Endothelial cell of umbilical vein (primary cell): ENCODE measurements around the gene KRT76. TPM values are rescaled to one million over a fixed set of nuclear protein-coding genes. Genes with fewer than 3 reads are reported as not detected.

ENCODE experiments used
- BruUV-seq: library from RNA; stranded (reverse); fragments of 400-500 nt; replicated peaks from 2 replicates; lab custom pipeline; 2021; lab: Mats Ljungman, UMichigan
- CTCF ChIA-PET: fragments of 300-600, 350-600 bp; sonication (Branson Sonifier 250); formaldehyde crosslinking; loops from one replicate; lab custom pipeline; 2021; ENCODE audit warnings: antibody characterized with exemption, inconsistent platforms; lab: Charles Lee
- POLR2A ChIA-PET: fragments of 300-600, 350-600 bp; sonication (Branson Sonifier 250); formaldehyde crosslinking; loops from one replicate; lab custom pipeline; 2021; ENCODE audit warnings: antibody characterized with exemption, inconsistent platforms; lab: Charles Lee
- DNase-seq: peaks from one replicate; pipeline ENCODE4 v3.0.0-alpha.2; 2011; ENCODE audit warnings: low read depth, low spot score
- FAIRE-seq: peaks from 2 replicates; lab custom pipeline; 2011; peaks lifted over from hg19 to GRCh38; lab: Jason Lieb, UNC
- H2AFZ ChIP-seq: 2 replicates; pipeline ENCODE4 v1.6.0; 2012; ENCODE audit warnings: low read depth, low read length, control low read depth, inconsistent platforms
- H3K27ac ChIP-seq: 2 replicates; pipeline ENCODE4 v1.5.1; 2011; ENCODE audit warnings: low read depth, mild to moderate bottlenecking, control low read depth, low read length, moderate library complexity; ENCODE audit not compliant: insufficient read depth
- H3K27me3 ChIP-seq, 2 experiments: 2 replicates each; pipeline versions ENCODE4 v1.6.0 to v1.6.1; 2011; ENCODE audit warnings: low read length in 2 of 2, mixed read lengths in 1 of 2; ENCODE audit not compliant: control insufficient read depth in 2 of 2, insufficient read depth in 2 of 2
- H3K36me3 ChIP-seq, 2 experiments: 2 replicates in 1 of 2; 3 replicates in 1 of 2; pipeline ENCODE4 v1.5.1; 2011; ENCODE audit warnings: low read length in 2 of 2, mild to moderate bottlenecking in 1 of 2, moderate library complexity in 1 of 2; ENCODE audit not compliant: control insufficient read depth in 2 of 2, insufficient read depth in 2 of 2; ENCODE audit errors: extremely low read depth in 1 of 2
- H3K4me1 ChIP-seq: 3 replicates; pipeline ENCODE4 v1.5.1; 2011; ENCODE audit warnings: mild to moderate bottlenecking, low read length; ENCODE audit not compliant: control insufficient read depth, insufficient read depth; ENCODE audit errors: extremely low read depth
- H3K4me2 ChIP-seq: 2 replicates; pipeline ENCODE4 v1.6.1; 2011; ENCODE audit warnings: low read length, control low read depth, mixed read lengths; ENCODE audit not compliant: insufficient read depth
- H3K4me3 ChIP-seq, 3 experiments: fragments of 200-600 bp in 1 of 3; sonication (generic), shearing (Covaris generic) in 1 of 3; replicated peaks in 1 of 3; 2 replicates each; pipeline ENCODE4 v1.5.1; 2011 to 2016; ENCODE audit warnings: control low read depth in 3 of 3, low read length in 3 of 3, mild to moderate bottlenecking in 2 of 3, inconsistent platforms in 1 of 3, low read depth in 1 of 3, moderate library complexity in 1 of 3; ENCODE audit not compliant: insufficient read depth in 1 of 3
- H3K79me2 ChIP-seq: 2 replicates; pipeline ENCODE4 v1.6.0; 2012; ENCODE audit warnings: low read length, inconsistent platforms; ENCODE audit not compliant: control insufficient read depth, insufficient read depth
- H3K9ac ChIP-seq: replicated peaks from 2 replicates; pipeline ENCODE3; 2011; ENCODE audit warnings: low read length, control low read depth; ENCODE audit not compliant: insufficient read depth; ENCODE audit errors: extremely low read depth
- H3K9me1 ChIP-seq: replicated peaks from 3 replicates; pipeline ENCODE4 v1.6.0; 2011; ENCODE audit warnings: mild to moderate bottlenecking, low read length; ENCODE audit not compliant: control insufficient read depth, insufficient read depth; ENCODE audit errors: extremely low read depth
- H3K9me3 ChIP-seq: replicated peaks from 2 replicates; pipeline ENCODE4 v1.5.1; 2012; ENCODE audit warnings: low read length, inconsistent platforms; ENCODE audit not compliant: control insufficient read depth, insufficient read depth
- H4K20me1 ChIP-seq: replicated peaks from 2 replicates; pipeline ENCODE3; 2011; ENCODE audit warnings: mild to moderate bottlenecking, low read length; ENCODE audit not compliant: control insufficient read depth, insufficient read depth; ENCODE audit errors: extremely low read depth
- EZH2 ChIP-seq: IDR thresholded peaks from 2 replicates; pipeline ENCODE4 v1.6.1; 2012; ENCODE audit warnings: borderline replicate concordance, low read depth, mild to moderate bottlenecking, moderate library complexity, low read length, inconsistent platforms; ENCODE audit not compliant: severe bottlenecking
- FOS ChIP-seq: IDR thresholded peaks from 2 replicates; pipeline ENCODE4 v1.6.1; 2011; ENCODE audit warnings: mild to moderate bottlenecking, low read length, moderate library complexity, borderline replicate concordance; ENCODE audit not compliant: insufficient read depth
- GATA2 ChIP-seq: IDR thresholded peaks from 2 replicates; pipeline ENCODE4 v1.7.0; 2011; ENCODE audit warnings: low read depth, mild to moderate bottlenecking, moderate library complexity, mixed read lengths, low read length; ENCODE audit not compliant: insufficient read length, insufficient read depth
- JUN ChIP-seq: IDR thresholded peaks from 2 replicates; pipeline ENCODE4 v1.6.1; 2011; ENCODE audit warnings: borderline replicate concordance, low read depth; ENCODE audit not compliant: insufficient read length, insufficient read depth
- MYC ChIP-seq: IDR thresholded peaks from one replicate; pipeline ENCODE4 v1.6.1; 2011; ENCODE audit warnings: mild to moderate bottlenecking, low read depth, low read length
- POLR2A ChIP-seq: IDR thresholded peaks from 2 replicates; pipeline ENCODE4 v1.6.1; 2012; ENCODE audit warnings: low read depth, mild to moderate bottlenecking, control low read depth, low read length
- POLR2AphosphoS5 ChIP-seq: IDR thresholded peaks from 2 replicates; pipeline ENCODE4 v1.6.1; 2012; ENCODE audit warnings: low read depth, mild to moderate bottlenecking, control low read depth, low read length, moderate library complexity; ENCODE audit not compliant: insufficient read depth
- dilution Hi-C: fragments of 300-500 bp; cut with MboI; formaldehyde crosslinking; loops from one replicate; pipeline ENCODE4 v1.15.0; 2019; ENCODE audit warnings: low sequenced_read_pairs; ENCODE audit not compliant: extremely low pct_ligation_motif_present
- intact Hi-C: fragments of 100-400 bp; cut with micrococcal nuclease; formaldehyde crosslinking; loops from one replicate; pipeline ENCODE4 v1.10.0; 2022
- polyA plus RNA-seq, 4 experiments: library from polyadenylated mRNA; depleted of rRNA in 3 of 4; stranded (reverse) in 3 of 4; unstranded in 1 of 4; fragments of >200 nt; gene quantifications; 2 replicates each; pipeline versions ENCODE4 v1.2.1 to v1.2.3, GENCODE V29; 2011 to 2012; ENCODE audit warnings: missing spikeins in 1 of 4
- total RNA-seq: library from RNA; stranded (reverse); gene quantifications from 2 replicates; pipeline ENCODE4 v1.2.3, GENCODE V29; 2021
- TF ChIP-seq, protein P1 (sequence below), 2 donors: IDR thresholded peaks; 1 replicate in 1 of 2; 2 replicates in 1 of 2; pipeline ENCODE4 v1.5.1; 2011; ENCODE audit warnings: low read length in 2 of 2, mild to moderate bottlenecking in 2 of 2, moderate library complexity in 2 of 2, control low read depth in 1 of 2, inconsistent platforms in 1 of 2, low read depth in 1 of 2; ENCODE audit not compliant: insufficient read depth in 1 of 2; ENCODE audit errors: extremely low read depth in 1 of 2
- TF ChIP-seq, protein P2 (sequence below): IDR thresholded peaks from 2 replicates; pipeline ENCODE4 v1.6.1; 2011; ENCODE audit not compliant: insufficient read depth, insufficient read length

The KRT76 gene
- total and polyA plus RNA-seq, 2 donors (not counting 3 experiments of a cell fraction or from before 2014, with no cell fraction given), result not detected

DNA sequence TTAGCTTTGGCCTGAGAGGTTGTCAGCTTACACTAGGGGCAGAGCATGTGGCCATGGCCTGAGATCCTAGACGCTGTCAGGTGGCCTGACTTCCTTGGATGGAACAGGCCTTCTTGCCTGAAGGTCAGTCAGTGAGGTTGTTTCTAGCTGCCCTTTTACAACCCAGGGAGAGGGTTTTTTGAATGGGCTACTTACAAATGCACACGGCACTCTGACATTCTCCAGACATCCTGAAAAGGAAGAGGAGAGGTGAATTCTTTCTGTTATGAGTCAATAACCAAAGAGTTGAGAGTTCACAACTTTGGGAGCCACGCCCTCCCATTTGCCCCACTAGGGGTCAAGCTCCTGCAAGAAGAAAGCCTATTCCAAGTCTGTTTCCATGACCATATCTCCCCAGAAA is 7.8 kb downstream of the KRT76 start:
- Histone ChIP-seq H3K4me3 (no peak overlapping the region), H2AFZ (no peak overlapping the region), H4K20me1 (no peaks in the 10 kb centered on the region), H3K4me2 (no peak overlapping the region), H3K9me1 (no peaks in the 10 kb centered on the region), H3K27me3 (peaks cover 0 to 6% of the 10 kb centered on the region in 2 experiments), H3K36me3 (no peaks in the 10 kb centered on the region), H3K27ac (no peak overlapping the region), H3K9ac (no peak overlapping the region), H3K4me1 (no peaks in the 10 kb centered on the region), H3K9me3 (no peaks in the 10 kb centered on the region), H3K79me2 (no peaks in the 10 kb centered on the region)
- BruUV-seq, result no TSS peak
- CTCF ChIA-PET, result no interaction called here
- no peak for TF ChIP-seq MYC
- no peak for TF ChIP-seq EZH2
- no peak for TF ChIP-seq GATA2
- no peak for TF ChIP-seq POLR2A
- no peak for TF ChIP-seq FOS
- TF ChIP-seq, protein P1, sequence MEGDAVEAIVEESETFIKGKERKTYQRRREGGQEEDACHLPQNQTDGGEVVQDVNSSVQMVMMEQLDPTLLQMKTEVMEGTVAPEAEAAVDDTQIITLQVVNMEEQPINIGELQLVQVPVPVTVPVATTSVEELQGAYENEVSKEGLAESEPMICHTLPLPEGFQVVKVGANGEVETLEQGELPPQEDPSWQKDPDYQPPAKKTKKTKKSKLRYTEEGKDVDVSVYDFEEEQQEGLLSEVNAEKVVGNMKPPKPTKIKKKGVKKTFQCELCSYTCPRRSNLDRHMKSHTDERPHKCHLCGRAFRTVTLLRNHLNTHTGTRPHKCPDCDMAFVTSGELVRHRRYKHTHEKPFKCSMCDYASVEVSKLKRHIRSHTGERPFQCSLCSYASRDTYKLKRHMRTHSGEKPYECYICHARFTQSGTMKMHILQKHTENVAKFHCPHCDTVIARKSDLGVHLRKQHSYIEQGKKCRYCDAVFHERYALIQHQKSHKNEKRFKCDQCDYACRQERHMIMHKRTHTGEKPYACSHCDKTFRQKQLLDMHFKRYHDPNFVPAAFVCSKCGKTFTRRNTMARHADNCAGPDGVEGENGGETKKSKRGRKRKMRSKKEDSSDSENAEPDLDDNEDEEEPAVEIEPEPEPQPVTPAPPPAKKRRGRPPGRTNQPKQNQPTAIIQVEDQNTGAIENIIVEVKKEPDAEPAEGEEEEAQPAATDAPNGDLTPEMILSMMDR (IDR thresholded peaks at IDR 0.05; ENCODE audit: extremely low read depth in 1 of 2, insufficient read depth in 1 of 2, low read depth in 1 of 2, low read length in 2 of 2), result no peak
- TF ChIP-seq POLR2AphosphoS5, result no peak
- TF ChIP-seq, protein P2, sequence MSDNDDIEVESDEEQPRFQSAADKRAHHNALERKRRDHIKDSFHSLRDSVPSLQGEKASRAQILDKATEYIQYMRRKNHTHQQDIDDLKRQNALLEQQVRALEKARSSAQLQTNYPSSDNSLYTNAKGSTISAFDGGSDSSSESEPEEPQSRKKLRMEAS, result no peak
- TF ChIP-seq JUN, result no peak
- DNase-seq, result no peak
- dilution Hi-C loops (no loop called here), intact Hi-C loops (no loop called here)
- POLR2A ChIA-PET, result no interaction called here
- no peak for FAIRE-seq
